ENCODE results near the gene ADAM33.

ADAM33 gene

GRCh38 chr20:3681931-3682781, at the start of gene ADAM33:
Gene ADAM33 (minus strand): TSS chr20:3682010. CDS start chr20:3682004, 6 bp downstream.
- TF ChIP-seq Cebpa-rat (IDR thresholded peaks at IDR 0.05): no peak
- Histone ChIP-seq H3K4me1 (peaks cover 4 to 22% (median 12%) of the 10 kb centered on the region in 10 experiments), H3K27me3 (peaks cover 46 to 69% (median 59%) of the 10 kb centered on the region in 11 experiments), H3K9me3 (replicated peaks in 1 of 11) (no peaks in the 10 kb centered on the region), H3K36me3 (no peaks in the 10 kb centered on the region), H4K20me1 (peaks cover 0 to 10% (median 0%) of the 10 kb centered on the region in 11 experiments; a peak in 5 of 22 replicates), H3K4me3 (no peak within 1 kb of the TSS), H3K27ac (no peak within 1 kb of the TSS), H3K9ac (no peak within 1 kb of the TSS), H3K4me2 (no peak within 1 kb of the TSS)

- Histone ChIP-seq H3K9me3 (replicated peaks in 1 of 11) (no peaks in the 10 kb centered on the region), H4K20me1 (no peaks in the 10 kb centered on the region)
These were observed 49.2 kb upstream of the ADAM33 start for GRCh38 chr20:3730803-3731672.

GRCh38 chr20:3729811-3730540, 48.2 kb upstream of the ADAM33 start:
- peaks cover 25 to 40% (median 31%) of the 10 kb centered on the region in 11 experiments for H3K27me3 ChIP-seq
- TF ChIP-seq Cebpa-rat (IDR thresholded peaks at IDR 0.05): no peak
- no peak overlapping the region for H3K4me3 ChIP-seq
- peak overlapping the region; percentile 10 to 84 (median 46); a peak in 21 of 22 replicates for H3K4me2 ChIP-seq
- peaks cover 27 to 72% (median 43%) of the 10 kb centered on the region in 10 experiments for H3K4me1 ChIP-seq
- no peaks in the 10 kb centered on the region for H3K9me3 ChIP-seq (replicated peaks in 1 of 11)
- no peaks in the 10 kb centered on the region for H3K36me3 ChIP-seq
- no peaks in the 10 kb centered on the region for H4K20me1 ChIP-seq
- H3K9ac ChIP-seq: no peak overlapping the region
- no peak overlapping the region for H3K27ac ChIP-seq

More at GRCh38 chr20:3730803-3731672, 49.2 kb upstream of the ADAM33 start:
- no peaks in the 10 kb centered on the region for H3K36me3 ChIP-seq
- H3K9ac ChIP-seq: 0 out of 22 replicates have a peak overlapping the region, but pooled peaks of 1 of the 11 experiments have one; percentile 24
- no peak overlapping the region for H3K4me3 ChIP-seq
- peaks cover 25 to 40% (median 31%) of the 10 kb centered on the region in 11 experiments for H3K27me3 ChIP-seq
- H3K4me1 ChIP-seq: peaks cover 27 to 72% (median 43%) of the 10 kb centered on the region in 10 experiments
- no peak for TF ChIP-seq Cebpa-rat (IDR thresholded peaks at IDR 0.05)
- peak overlapping the region in 10 of 11 experiments; percentile 10 to 84 (median 55); a peak in 17 of 22 replicates for H3K4me2 ChIP-seq
- no peak overlapping the region for H3K27ac ChIP-seq

GRCh38 chr20:3729378-3729777, 47.6 kb upstream of the ADAM33 start:
- peaks cover 27 to 70% (median 44%) of the 10 kb centered on the region in 10 experiments for H3K4me1 ChIP-seq
- no peaks in the 10 kb centered on the region for H3K9me3 ChIP-seq (replicated peaks in 1 of 11)
- no peaks in the 10 kb centered on the region for H4K20me1 ChIP-seq
- H3K27me3 ChIP-seq: peaks cover 25 to 37% (median 31%) of the 10 kb centered on the region in 11 experiments
- no peak overlapping the region for H3K27ac ChIP-seq
- no peak overlapping the region for H3K9ac ChIP-seq
- TF ChIP-seq Cebpa-rat (IDR thresholded peaks at IDR 0.05): no peak
- no peaks in the 10 kb centered on the region for H3K36me3 ChIP-seq
- no peak overlapping the region for H3K4me3 ChIP-seq
- peak overlapping the region in 6 of 11 experiments; percentile 41 to 84 (median 72); a peak in 10 of 22 replicates for H3K4me2 ChIP-seq

GRCh38 chr20:3728876-3729275, 47.1 kb upstream of the ADAM33 start:
- no peaks in the 10 kb centered on the region for H3K9me3 ChIP-seq (replicated peaks in 1 of 11)
- H3K4me1 ChIP-seq: peaks cover 27 to 66% (median 47%) of the 10 kb centered on the region in 10 experiments
- H3K4me3 ChIP-seq: no peak overlapping the region
- no peak overlapping the region for H3K27ac ChIP-seq
- TF ChIP-seq Cebpa-rat (IDR thresholded peaks at IDR 0.05): no peak
- H3K9ac ChIP-seq: no peak overlapping the region
- peak overlapping the region; percentile 11 to 84 (median 47); a peak in 16 of 22 replicates for H3K4me2 ChIP-seq
- H3K36me3 ChIP-seq: no peaks in the 10 kb centered on the region
- H4K20me1 ChIP-seq: no peaks in the 10 kb centered on the region
- peaks cover 23 to 34% (median 30%) of the 10 kb centered on the region in 11 experiments for H3K27me3 ChIP-seq

GRCh38 chr20:3728354-3728753, 46.5 kb upstream of the ADAM33 start:
- TF ChIP-seq Cebpa-rat (IDR thresholded peaks at IDR 0.05): no peak
- H3K27me3 ChIP-seq: peaks cover 18 to 29% (median 25%) of the 10 kb centered on the region in 11 experiments
- H3K9me3 ChIP-seq (replicated peaks in 1 of 11): 0 out of 22 replicates have a peak, but pooled peaks cover 0 to under 1% (median 0%) of the 10 kb centered on the region in 11 experiments
- no peak overlapping the region for H3K27ac ChIP-seq
- H3K36me3 ChIP-seq: no peaks in the 10 kb centered on the region
- no peaks in the 10 kb centered on the region for H4K20me1 ChIP-seq
- H3K9ac ChIP-seq: no peak overlapping the region
- H3K4me1 ChIP-seq: peaks cover 27 to 60% (median 45%) of the 10 kb centered on the region in 10 experiments
- peak overlapping the region; percentile 11 to 84 (median 47); a peak in 20 of 22 replicates for H3K4me2 ChIP-seq
- H3K4me3 ChIP-seq: no peak overlapping the region

- no peak overlapping the region for H3K9ac ChIP-seq
- H3K4me1 ChIP-seq: peaks cover 27 to 53% (median 38%) of the 10 kb centered on the region in 10 experiments
- H3K36me3 ChIP-seq: no peaks in the 10 kb centered on the region
- no peak overlapping the region for H3K27ac ChIP-seq
- H4K20me1 ChIP-seq: no peaks in the 10 kb centered on the region
- peaks cover 9 to 21% (median 16%) of the 10 kb centered on the region in 11 experiments for H3K27me3 ChIP-seq
- H3K9me3 ChIP-seq (replicated peaks in 1 of 11): 0 out of 22 replicates have a peak, but pooled peaks cover 0 to 5% (median 0%) of the 10 kb centered on the region in 11 experiments
- H3K4me2 ChIP-seq: peak overlapping the region in 10 of 11 experiments; percentile 32 to 84 (median 56); a peak in 18 of 22 replicates
- no peak for TF ChIP-seq Cebpa-rat (IDR thresholded peaks at IDR 0.05)
- H3K4me3 ChIP-seq: no peak overlapping the region
These were observed 45.7 kb upstream of the ADAM33 start for GRCh38 chr20:3727401-3728021.

- Histone ChIP-seq H4K20me1 (no peaks in the 10 kb centered on the region), H3K27me3 (no peaks in the 10 kb centered on the region), H3K27ac (no peak overlapping the region), H3K9me3 (replicated peaks in 1 of 11) (0 out of 22 replicates have a peak, but pooled peaks cover 0 to 5% (median 0%) of the 10 kb centered on the region in 11 experiments), H3K4me2 (peak overlapping the region in 2 of 11 experiments; percentile 8 to 18; a peak in 2 of 22 replicates), H3K9ac (no peak overlapping the region), H3K36me3 (no peaks in the 10 kb centered on the region), H3K4me1 (peaks cover 31 to 45% (median 34%) of the 10 kb centered on the region in 10 experiments), H3K4me3 (no peak overlapping the region)
- TF ChIP-seq Cebpa-rat (IDR thresholded peaks at IDR 0.05): no peak
These were observed 42.5 kb upstream of the ADAM33 start for GRCh38 chr20:3724356-3724755.
